ENCODE measurements around the gene PUS7L.

GRCh38 chr12:43737646-43738045 lies 20.9 kb downstream of the PUS7L start:
- TF ChIP-seq EZH2 (IDR thresholded peaks at IDR 0.05; ENCODE audit: borderline replicate concordance, low read depth, low read length, poor library complexity, severe bottlenecking) (no peak), CTCF (conservative IDR thresholded peaks at IDR 0.05; ENCODE audit: low read depth, low read length) (no peak)
